Peyer's patch (tissue), 4 donors: ENCODE data around the gene RSBN1L. TPM values are rescaled to one million over a fixed set of nuclear protein-coding genes. Genes with fewer than 3 reads are reported as not detected.
A peak's percentile ranks its signal among the peaks of the same experiment; 100 is the strongest.

Experiments used
- DNase-seq, 3 donors: peaks; one replicate each; pipeline ENCODE4 v3.0.0-alpha.2; 2017 to 2019
- H3K27ac ChIP-seq, 4 donors: fragments of 200-600 bp; sonication (generic); one replicate each; pipeline ENCODE4 v1.5.1; 2016 to 2019
- H3K27me3 ChIP-seq, 2 donors: fragments of 200-600 bp; sonication (generic); one replicate each; pipeline ENCODE4 v1.5.1; 2019
- H3K36me3 ChIP-seq, 3 donors: fragments of 200-600 bp; sonication (generic); one replicate each; pipeline ENCODE4 v1.5.1; 2016 to 2019
- H3K4me1 ChIP-seq, 4 donors: fragments of 200-600 bp; sonication (generic); one replicate each; pipeline ENCODE4 v1.5.1; 2016 to 2019
- H3K4me3 ChIP-seq, 4 donors: fragments of 200-600 bp; sonication (generic); 1 replicate in 3 of 4; 2 replicates in 1 of 4; pipeline ENCODE4 v1.5.1; 2016 to 2019; ENCODE audit warnings: mild to moderate bottlenecking in 1 of 4
- H3K9me3 ChIP-seq, 4 donors: fragments of 200-600 bp; sonication (generic); one replicate each; pipeline ENCODE4 v1.5.1; 2016 to 2019; ENCODE audit warnings: mild to moderate bottlenecking in 1 of 4
- POLR2A ChIP-seq, 2 donors: fragments of 450-650 bp; IDR thresholded peaks; one replicate each; pipeline ENCODE4 v1.5.1; 2017; ENCODE audit warnings: antibody characterized with exemption in 2 of 2, mild to moderate bottlenecking in 2 of 2, moderate library complexity in 2 of 2
- total RNA-seq, 4 donors: library from RNA; depleted of rRNA; stranded (reverse); fragments of >200 nt; gene quantifications; one replicate each; pipeline ENCODE4 v1.1.0, GENCODE V29; 2016
- TF ChIP-seq, protein P1 (sequence below), 6 experiments: fragments of 450-650 bp in 4 of 6; fragments of 200-600 bp in 2 of 6; sonication (generic) in 1 of 6; IDR thresholded peaks; one replicate each; pipeline ENCODE4 v1.5.1; 2017 to 2019; ENCODE audit warnings: antibody characterized with exemption in 6 of 6, mild to moderate bottlenecking in 3 of 6, moderate library complexity in 1 of 6

The RSBN1L gene
- total RNA-seq, 4 donors from 2014 or later: 18.9 to 57.8 (median 23.6) TPM

DNA sequence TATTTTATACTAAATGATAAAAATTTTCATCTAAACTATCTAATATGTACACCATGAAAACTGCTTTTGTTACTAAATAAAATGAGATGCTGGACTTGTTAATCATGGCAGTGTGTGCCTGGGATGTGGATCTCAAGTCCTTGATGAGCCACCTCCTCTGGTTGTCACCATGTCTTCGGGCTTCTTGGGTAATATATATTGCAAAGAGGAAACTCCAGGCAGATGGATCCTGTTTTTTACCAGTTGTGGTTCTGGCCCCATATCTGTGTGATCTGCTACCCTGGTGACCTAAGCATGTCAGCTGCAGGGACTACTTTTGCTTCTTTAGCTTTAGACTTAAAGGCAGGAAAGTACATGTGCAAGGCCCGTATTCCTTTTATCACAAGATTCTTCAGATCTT, 55.8 kb downstream of the RSBN1L start:
- H3K27ac ChIP-seq: no peak overlapping the region
- no peaks in the 10 kb centered on the region for H3K9me3 ChIP-seq
- TF ChIP-seq, protein P1, sequence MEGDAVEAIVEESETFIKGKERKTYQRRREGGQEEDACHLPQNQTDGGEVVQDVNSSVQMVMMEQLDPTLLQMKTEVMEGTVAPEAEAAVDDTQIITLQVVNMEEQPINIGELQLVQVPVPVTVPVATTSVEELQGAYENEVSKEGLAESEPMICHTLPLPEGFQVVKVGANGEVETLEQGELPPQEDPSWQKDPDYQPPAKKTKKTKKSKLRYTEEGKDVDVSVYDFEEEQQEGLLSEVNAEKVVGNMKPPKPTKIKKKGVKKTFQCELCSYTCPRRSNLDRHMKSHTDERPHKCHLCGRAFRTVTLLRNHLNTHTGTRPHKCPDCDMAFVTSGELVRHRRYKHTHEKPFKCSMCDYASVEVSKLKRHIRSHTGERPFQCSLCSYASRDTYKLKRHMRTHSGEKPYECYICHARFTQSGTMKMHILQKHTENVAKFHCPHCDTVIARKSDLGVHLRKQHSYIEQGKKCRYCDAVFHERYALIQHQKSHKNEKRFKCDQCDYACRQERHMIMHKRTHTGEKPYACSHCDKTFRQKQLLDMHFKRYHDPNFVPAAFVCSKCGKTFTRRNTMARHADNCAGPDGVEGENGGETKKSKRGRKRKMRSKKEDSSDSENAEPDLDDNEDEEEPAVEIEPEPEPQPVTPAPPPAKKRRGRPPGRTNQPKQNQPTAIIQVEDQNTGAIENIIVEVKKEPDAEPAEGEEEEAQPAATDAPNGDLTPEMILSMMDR (IDR thresholded peaks at IDR 0.05): no peak
- TF ChIP-seq POLR2A (IDR thresholded peaks at IDR 0.05): no peak
- no peak for DNase-seq
- no peak overlapping the region for H3K4me3 ChIP-seq
- no peaks in the 10 kb centered on the region for H3K27me3 ChIP-seq
- peaks cover 0 to 1% (median 0%) of the 10 kb centered on the region in 4 donors for H3K4me1 ChIP-seq
- H3K36me3 ChIP-seq: peaks cover 0 to 6% (median 0%) of the 10 kb centered on the region in 3 donors

DNA sequence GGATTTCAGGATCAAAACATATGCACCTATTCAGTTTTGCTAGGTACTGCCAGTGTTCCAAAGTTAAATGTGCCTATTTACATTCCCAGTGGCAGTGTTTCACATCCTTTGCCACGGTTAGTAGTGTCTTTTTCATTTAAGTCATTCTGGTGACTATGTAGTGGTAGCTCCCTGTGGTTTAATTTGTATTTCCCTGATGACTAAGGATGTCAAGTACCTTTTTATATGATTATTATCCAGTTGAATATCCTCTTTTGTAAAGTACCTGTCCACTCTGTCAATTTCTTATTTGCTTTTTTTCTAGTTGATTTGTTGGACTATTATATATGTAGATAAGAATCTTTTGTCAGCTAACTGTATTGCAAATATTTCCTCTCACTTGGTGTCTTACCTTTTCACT, 56.9 kb downstream of the RSBN1L start:
- Histone ChIP-seq H3K36me3 (peaks cover 0 to 6% (median 0%) of the 10 kb centered on the region in 3 donors), H3K27me3 (no peaks in the 10 kb centered on the region), H3K9me3 (no peaks in the 10 kb centered on the region), H3K4me1 (no peaks in the 10 kb centered on the region), H3K27ac (no peak overlapping the region), H3K4me3 (no peak overlapping the region)
- TF ChIP-seq, protein P1 (IDR thresholded peaks at IDR 0.05): no peak
- TF ChIP-seq POLR2A (IDR thresholded peaks at IDR 0.05): no peak
- no peak for DNase-seq

DNA sequence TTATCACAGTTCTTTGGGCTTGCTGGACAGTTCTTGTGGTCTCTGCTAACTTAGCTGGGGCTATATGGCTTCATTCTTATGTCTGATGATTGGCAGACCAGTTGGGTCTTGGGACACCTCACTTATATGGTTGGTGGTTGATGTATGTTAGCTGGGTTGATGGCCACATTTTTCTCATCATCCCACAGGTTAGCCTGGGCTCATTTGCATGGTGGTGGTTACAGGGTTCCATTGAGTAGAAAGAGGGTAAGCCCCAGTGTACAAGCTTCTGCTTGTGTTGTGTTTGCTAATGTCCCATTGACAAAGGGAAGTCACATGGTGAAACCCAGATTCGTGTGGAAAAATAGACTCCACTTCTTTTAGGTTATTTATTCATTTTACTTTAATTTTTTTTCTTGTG, 61.3 kb downstream of the RSBN1L start:
- TF ChIP-seq, protein P1 (IDR thresholded peaks at IDR 0.05): no peak
- no peak for TF ChIP-seq POLR2A (IDR thresholded peaks at IDR 0.05)
- H3K36me3 ChIP-seq: no peaks in the 10 kb centered on the region
- H3K27me3 ChIP-seq: no peaks in the 10 kb centered on the region
- H3K4me1 ChIP-seq: no peaks in the 10 kb centered on the region
- DNase-seq: no peak
- H3K9me3 ChIP-seq: no peaks in the 10 kb centered on the region
- no peak overlapping the region for H3K4me3 ChIP-seq
- no peak overlapping the region for H3K27ac ChIP-seq

DNA sequence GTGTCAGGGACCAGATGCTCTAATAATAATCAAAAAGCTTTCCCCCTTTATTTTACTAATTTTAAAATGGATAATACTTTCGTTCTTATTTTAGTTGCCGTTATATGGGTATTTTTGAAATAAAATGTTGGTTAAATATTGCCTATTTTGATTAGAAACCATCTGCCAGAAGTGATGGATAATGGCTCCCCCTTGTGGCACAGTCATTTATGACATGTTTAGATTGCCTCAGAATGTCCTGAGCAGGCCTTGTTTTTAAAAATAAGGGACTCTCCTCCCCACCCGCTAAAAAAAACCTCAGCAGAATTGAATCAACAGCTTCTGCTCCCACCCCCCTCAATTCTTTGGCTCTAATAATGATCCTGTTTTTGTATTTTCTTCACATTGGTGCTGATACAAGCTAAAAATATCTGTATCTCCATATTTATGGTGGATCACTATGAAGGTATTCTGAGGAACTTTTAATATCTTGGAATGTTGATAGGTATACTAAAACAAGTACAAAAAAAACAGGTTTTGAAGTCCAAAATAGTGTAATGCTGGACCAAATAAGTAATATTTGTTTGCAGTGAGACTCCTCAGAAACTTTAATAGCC, 63.1 kb downstream of the RSBN1L start:
- peak in 2 of 3 donors; percentile 60 to 87 for DNase-seq

DNA sequence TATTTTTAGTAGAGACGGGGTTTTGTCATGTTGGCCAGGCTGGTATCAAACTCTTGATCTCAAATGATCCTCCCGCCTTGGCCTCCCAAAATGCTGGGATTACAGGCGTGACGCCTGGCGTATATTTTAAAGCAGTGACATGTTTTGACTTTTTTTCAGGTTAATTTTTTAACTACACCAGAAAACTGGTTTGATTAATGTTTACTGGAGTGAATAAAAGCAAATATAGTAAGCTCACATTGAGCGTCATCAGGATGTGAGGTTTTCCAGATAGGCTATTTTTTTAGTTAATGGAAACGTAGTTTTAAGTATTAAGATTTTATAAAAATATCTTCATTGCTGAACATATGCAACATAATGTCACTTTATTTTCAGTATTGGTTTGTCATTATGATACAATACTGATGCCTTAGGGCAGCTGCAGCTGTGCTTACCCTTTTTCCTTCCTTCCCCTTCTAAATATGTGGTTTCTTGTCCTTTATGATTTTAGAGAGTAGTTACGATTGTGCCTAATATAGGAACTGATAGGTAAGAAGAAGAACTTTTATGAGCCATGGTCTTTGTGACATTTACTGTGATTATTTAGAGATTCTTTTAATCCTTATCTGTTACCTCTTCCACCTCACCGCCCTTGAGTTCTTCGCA, 64.7 kb downstream of the RSBN1L start:
- DNase-seq: no peak
- Histone ChIP-seq H3K4me3 (no peak overlapping the region), H3K27me3 (no peaks in the 10 kb centered on the region), H3K27ac (no peak overlapping the region), H3K9me3 (no peaks in the 10 kb centered on the region), H3K36me3 (no peaks in the 10 kb centered on the region), H3K4me1 (peaks cover 0 to 10% (median 0%) of the 10 kb centered on the region in 4 donors)
- TF ChIP-seq, protein P1 (IDR thresholded peaks at IDR 0.05): no peak
- TF ChIP-seq POLR2A (IDR thresholded peaks at IDR 0.05): no peak

More for the DNA sequence above, 63.1 kb downstream of the RSBN1L start:
- Histone ChIP-seq H3K9me3 (no peaks in the 10 kb centered on the region), H3K36me3 (no peaks in the 10 kb centered on the region), H3K27ac (no peak overlapping the region), H3K4me1 (no peaks in the 10 kb centered on the region), H3K27me3 (no peaks in the 10 kb centered on the region), H3K4me3 (no peak overlapping the region)
- TF ChIP-seq, protein P1 (IDR thresholded peaks at IDR 0.05): peak; percentile 59 to 93 (median 86)
- TF ChIP-seq POLR2A (IDR thresholded peaks at IDR 0.05): no peak
